WTC11 (cell line): Measurements from ENCODE around the gene ZDHHC14. TPM values are rescaled to one million over a fixed set of nuclear protein-coding genes. Genes with fewer than 3 reads are reported as not detected.

Experiments
- ATAC-seq: fragments of 200-7000 bp; cut with Tn5 transposase; 2 replicates; pipeline ENCODE4 v1.10.0; 2021; ENCODE audit warnings: mild to moderate bottlenecking, moderate library complexity
- CTCF ChIA-PET: fragments of 300-600 bp; sonication (Branson Sonifier 250); formaldehyde crosslinking; loops from one replicate; lab custom pipeline; 2021; ENCODE audit warnings: antibody characterized with exemption; lab: Charles Lee
- POLR2A ChIA-PET: fragments of 350-600 bp; sonication (Branson Sonifier 250); formaldehyde crosslinking; loops from one replicate; lab custom pipeline; 2021; ENCODE audit warnings: antibody characterized with exemption; lab: Charles Lee
- DNase-seq: peaks from one replicate; pipeline ENCODE4 v3.0.0; 2021; ENCODE audit warnings: low spot score
- H3K27ac Mint-ChIP-seq: 2 replicates; pipeline ENCODE4 v1.8.0; 2021; ENCODE audit warnings: mixed read lengths
- H3K27me3 Mint-ChIP-seq: 2 replicates; pipeline ENCODE4 v1.8.0; 2021; ENCODE audit warnings: low read depth, mild to moderate bottlenecking, moderate library complexity, mixed read lengths
- H3K36me3 Mint-ChIP-seq: 2 replicates; pipeline ENCODE4 v1.8.0; 2021; ENCODE audit warnings: mixed read lengths
- H3K4me1 Mint-ChIP-seq: 2 replicates; pipeline ENCODE4 v1.8.0; 2022; ENCODE audit warnings: mixed read lengths
- H3K4me3 Mint-ChIP-seq: 2 replicates; pipeline ENCODE4 v1.8.0; 2021; ENCODE audit warnings: mild to moderate bottlenecking, moderate library complexity, mixed read lengths
- H3K9me3 Mint-ChIP-seq: 2 replicates; pipeline ENCODE4 v1.8.0; 2021; ENCODE audit warnings: mixed read lengths
- ATF2 ChIP-seq: sonication (generic); formaldehyde crosslinking; IDR thresholded peaks from 2 replicates; pipeline ENCODE4 v1.8.1; 2022; ENCODE audit warnings: low read depth, missing genetic modification reagents, borderline replicate concordance
- EMX1 ChIP-seq: fragments of 250-450 bp; sonication (Bioruptor Pico); IDR thresholded peaks from 2 replicates; pipeline ENCODE4 v1.8.0; 2021; ENCODE audit warnings: mild to moderate bottlenecking
- FOXK1 ChIP-seq: sonication (generic); formaldehyde crosslinking; IDR thresholded peaks from 2 replicates; pipeline ENCODE4 v1.8.0; 2022; ENCODE audit warnings: mild to moderate bottlenecking, moderate library complexity, missing genetic modification reagents
- SP1 ChIP-seq: sonication (generic); formaldehyde crosslinking; conservative IDR thresholded peaks from 2 replicates; pipeline ENCODE4 v1.8.1; 2022; ENCODE audit warnings: missing genetic modification reagents
- TCF7 ChIP-seq: sonication (generic); formaldehyde crosslinking; IDR thresholded peaks from 2 replicates; pipeline ENCODE4 v1.8.0; 2022; ENCODE audit warnings: mild to moderate bottlenecking, low read depth, missing genetic modification reagents, moderate library complexity
- ZBTB21 ChIP-seq: sonication (generic); formaldehyde crosslinking; IDR thresholded peaks from 2 replicates; pipeline ENCODE4 v1.8.1; 2023; ENCODE audit warnings: mild to moderate bottlenecking, missing genetic modification reagents, borderline replicate concordance
- ZBTB43 ChIP-seq: sonication (generic); formaldehyde crosslinking; IDR thresholded peaks from 2 replicates; pipeline ENCODE4 v1.8.1; 2023; ENCODE audit warnings: mild to moderate bottlenecking, missing genetic modification reagents
- ZNF425 ChIP-seq: fragments of 250-450 bp; sonication (Bioruptor Pico); conservative IDR thresholded peaks from 2 replicates; pipeline ENCODE4 v1.9.0; 2021; ENCODE audit warnings: mild to moderate bottlenecking
- total RNA-seq: library from RNA; stranded (reverse); gene quantifications from 3 replicates; pipeline ENCODE4 v1.2.3, GENCODE V29; 2021
- TF ChIP-seq, protein P1 (sequence below): sonication (generic); formaldehyde crosslinking; conservative IDR thresholded peaks from 2 replicates; pipeline ENCODE4 v1.8.1; 2023; ENCODE audit warnings: mild to moderate bottlenecking, low read depth, missing genetic modification reagents, moderate library complexity
- TF ChIP-seq, protein P2 (sequence below): sonication (generic); formaldehyde crosslinking; IDR thresholded peaks from 2 replicates; pipeline ENCODE4 v1.8.1; 2023; ENCODE audit warnings: mild to moderate bottlenecking, missing genetic modification reagents, borderline replicate concordance

ZDHHC14 gene
- total RNA-seq, 1 experiment from 2014 or later, result 6.6 TPM

- TF ChIP-seq ZBTB21 (CRISPR knock-in tag) (0 out of 2 replicates have a peak, but pooled peaks have one; percentile 23), ATF2 (CRISPR knock-in tag) (no peak), FOXK1 (CRISPR knock-in tag) (peak; percentile 76), ZBTB43 (CRISPR knock-in tag) (peak; percentile 82; the same call in 1 of the 2 replicates), EMX1 (CRISPR knock-in tag) (no peak), ZNF425 (CRISPR knock-in tag) (no peak), SP1 (CRISPR knock-in tag) (peak; percentile 71)
- TF ChIP-seq, protein P1, sequence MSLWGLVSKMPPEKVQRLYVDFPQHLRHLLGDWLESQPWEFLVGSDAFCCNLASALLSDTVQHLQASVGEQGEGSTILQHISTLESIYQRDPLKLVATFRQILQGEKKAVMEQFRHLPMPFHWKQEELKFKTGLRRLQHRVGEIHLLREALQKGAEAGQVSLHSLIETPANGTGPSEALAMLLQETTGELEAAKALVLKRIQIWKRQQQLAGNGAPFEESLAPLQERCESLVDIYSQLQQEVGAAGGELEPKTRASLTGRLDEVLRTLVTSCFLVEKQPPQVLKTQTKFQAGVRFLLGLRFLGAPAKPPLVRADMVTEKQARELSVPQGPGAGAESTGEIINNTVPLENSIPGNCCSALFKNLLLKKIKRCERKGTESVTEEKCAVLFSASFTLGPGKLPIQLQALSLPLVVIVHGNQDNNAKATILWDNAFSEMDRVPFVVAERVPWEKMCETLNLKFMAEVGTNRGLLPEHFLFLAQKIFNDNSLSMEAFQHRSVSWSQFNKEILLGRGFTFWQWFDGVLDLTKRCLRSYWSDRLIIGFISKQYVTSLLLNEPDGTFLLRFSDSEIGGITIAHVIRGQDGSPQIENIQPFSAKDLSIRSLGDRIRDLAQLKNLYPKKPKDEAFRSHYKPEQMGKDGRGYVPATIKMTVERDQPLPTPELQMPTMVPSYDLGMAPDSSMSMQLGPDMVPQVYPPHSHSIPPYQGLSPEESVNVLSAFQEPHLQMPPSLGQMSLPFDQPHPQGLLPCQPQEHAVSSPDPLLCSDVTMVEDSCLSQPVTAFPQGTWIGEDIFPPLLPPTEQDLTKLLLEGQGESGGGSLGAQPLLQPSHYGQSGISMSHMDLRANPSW, result no peak
Observed at GRCh38 chr6:157552081-157552747, 171.2 kb downstream of the ZDHHC14 start (continued).

GRCh38 chr6:157552820-157553485 is 172.0 kb downstream of the ZDHHC14 start:
- Mint-ChIP-seq H3K4me3 (peak overlapping the region; percentile 26; the same call in 1 of the 2 replicates), H3K36me3 (peaks cover 8% of the 10 kb centered on the region), H3K27ac (peak overlapping the region; percentile 97), H3K4me1 (peaks cover 78% of the 10 kb centered on the region), H3K9me3 (peaks cover 4% of the 10 kb centered on the region; the same call in 1 of the 2 replicates), H3K27me3 (no peaks in the 10 kb centered on the region; the same call in none of the 2 replicates)
- POLR2A ChIA-PET, result no interaction called here
- CTCF ChIA-PET, result interaction anchor here (1.2 to 1.4 kb wide), 5 partner anchors 18 to 321 kb away, joined by 3 to 7 read pairs (median 4); no protein-coding TSS in a partner anchor
- DNase-seq (no peak), ATAC-seq (peak; percentile 10)
- no peak for TF ChIP-seq TCF7 (CRISPR knock-in tag)
- TF ChIP-seq, protein P2, sequence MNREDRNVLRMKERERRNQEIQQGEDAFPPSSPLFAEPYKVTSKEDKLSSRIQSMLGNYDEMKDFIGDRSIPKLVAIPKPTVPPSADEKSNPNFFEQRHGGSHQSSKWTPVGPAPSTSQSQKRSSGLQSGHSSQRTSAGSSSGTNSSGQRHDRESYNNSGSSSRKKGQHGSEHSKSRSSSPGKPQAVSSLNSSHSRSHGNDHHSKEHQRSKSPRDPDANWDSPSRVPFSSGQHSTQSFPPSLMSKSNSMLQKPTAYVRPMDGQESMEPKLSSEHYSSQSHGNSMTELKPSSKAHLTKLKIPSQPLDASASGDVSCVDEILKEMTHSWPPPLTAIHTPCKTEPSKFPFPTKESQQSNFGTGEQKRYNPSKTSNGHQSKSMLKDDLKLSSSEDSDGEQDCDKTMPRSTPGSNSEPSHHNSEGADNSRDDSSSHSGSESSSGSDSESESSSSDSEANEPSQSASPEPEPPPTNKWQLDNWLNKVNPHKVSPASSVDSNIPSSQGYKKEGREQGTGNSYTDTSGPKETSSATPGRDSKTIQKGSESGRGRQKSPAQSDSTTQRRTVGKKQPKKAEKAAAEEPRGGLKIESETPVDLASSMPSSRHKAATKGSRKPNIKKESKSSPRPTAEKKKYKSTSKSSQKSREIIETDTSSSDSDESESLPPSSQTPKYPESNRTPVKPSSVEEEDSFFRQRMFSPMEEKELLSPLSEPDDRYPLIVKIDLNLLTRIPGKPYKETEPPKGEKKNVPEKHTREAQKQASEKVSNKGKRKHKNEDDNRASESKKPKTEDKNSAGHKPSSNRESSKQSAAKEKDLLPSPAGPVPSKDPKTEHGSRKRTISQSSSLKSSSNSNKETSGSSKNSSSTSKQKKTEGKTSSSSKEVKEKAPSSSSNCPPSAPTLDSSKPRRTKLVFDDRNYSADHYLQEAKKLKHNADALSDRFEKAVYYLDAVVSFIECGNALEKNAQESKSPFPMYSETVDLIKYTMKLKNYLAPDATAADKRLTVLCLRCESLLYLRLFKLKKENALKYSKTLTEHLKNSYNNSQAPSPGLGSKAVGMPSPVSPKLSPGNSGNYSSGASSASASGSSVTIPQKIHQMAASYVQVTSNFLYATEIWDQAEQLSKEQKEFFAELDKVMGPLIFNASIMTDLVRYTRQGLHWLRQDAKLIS (CRISPR knock-in tag), result 0 out of 2 replicates have a peak, but pooled peaks have one; percentile 8
